Fibroblast of the aortic adventitia (primary cell): ENCODE data around the gene ENO1. TPM values are rescaled to one million over a fixed set of nuclear protein-coding genes. Genes with fewer than 3 reads are reported as not detected.

Experiments used
- DNase-seq: peaks from one replicate; pipeline ENCODE4 v3.0.0-alpha.2; 2010; ENCODE audit warnings: low read depth
- H3K4me3 ChIP-seq: 2 replicates; pipeline ENCODE4 v1.5.1; 2011; ENCODE audit warnings: low read depth, mild to moderate bottlenecking, control low read depth, low read length, moderate library complexity
- small RNA-seq: library from RNA; depleted of rRNA; stranded (forward); fragments of <200 nt; gene quantifications from one replicate; pipeline ENCODE3, GENCODE V24; 2012
- total RNA-seq: library from RNA; depleted of rRNA; stranded (reverse); fragments of >200 nt; gene quantifications from 2 replicates; pipeline ENCODE4 v1.2.3, GENCODE V29; 2012; ENCODE audit warnings: low replicate concordance
- TF ChIP-seq, protein P1 (sequence below): IDR thresholded peaks from 2 replicates; pipeline ENCODE4 v1.5.1; 2011; ENCODE audit warnings: mild to moderate bottlenecking, low read length, control low read depth, inconsistent platforms; ENCODE audit not compliant: insufficient read depth

Gene ENO1
- total RNA-seq, 1 donor, result 1,443 TPM

DNA sequence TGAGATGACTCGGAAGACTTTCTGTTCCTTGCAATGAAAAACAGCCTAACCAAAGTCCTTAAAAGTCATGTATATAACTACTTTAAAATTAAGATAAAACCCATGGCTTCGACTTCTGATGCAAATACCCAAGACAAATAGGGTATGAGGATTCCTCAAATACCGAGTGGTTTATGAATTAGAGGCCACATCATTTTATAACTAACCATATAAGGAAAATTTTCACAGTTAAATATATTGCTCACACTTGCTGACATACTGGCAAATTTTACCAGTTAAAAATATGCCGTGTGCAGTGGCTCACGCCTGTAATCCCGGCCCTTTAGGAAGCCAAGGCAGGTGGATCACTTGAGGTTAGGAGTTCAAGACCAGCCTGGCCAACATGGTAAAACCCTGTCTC lies 66.4 kb downstream of the ENO1 start:
- H3K4me3 ChIP-seq, result no peak overlapping the region
- TF ChIP-seq, protein P1, sequence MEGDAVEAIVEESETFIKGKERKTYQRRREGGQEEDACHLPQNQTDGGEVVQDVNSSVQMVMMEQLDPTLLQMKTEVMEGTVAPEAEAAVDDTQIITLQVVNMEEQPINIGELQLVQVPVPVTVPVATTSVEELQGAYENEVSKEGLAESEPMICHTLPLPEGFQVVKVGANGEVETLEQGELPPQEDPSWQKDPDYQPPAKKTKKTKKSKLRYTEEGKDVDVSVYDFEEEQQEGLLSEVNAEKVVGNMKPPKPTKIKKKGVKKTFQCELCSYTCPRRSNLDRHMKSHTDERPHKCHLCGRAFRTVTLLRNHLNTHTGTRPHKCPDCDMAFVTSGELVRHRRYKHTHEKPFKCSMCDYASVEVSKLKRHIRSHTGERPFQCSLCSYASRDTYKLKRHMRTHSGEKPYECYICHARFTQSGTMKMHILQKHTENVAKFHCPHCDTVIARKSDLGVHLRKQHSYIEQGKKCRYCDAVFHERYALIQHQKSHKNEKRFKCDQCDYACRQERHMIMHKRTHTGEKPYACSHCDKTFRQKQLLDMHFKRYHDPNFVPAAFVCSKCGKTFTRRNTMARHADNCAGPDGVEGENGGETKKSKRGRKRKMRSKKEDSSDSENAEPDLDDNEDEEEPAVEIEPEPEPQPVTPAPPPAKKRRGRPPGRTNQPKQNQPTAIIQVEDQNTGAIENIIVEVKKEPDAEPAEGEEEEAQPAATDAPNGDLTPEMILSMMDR, result no peak
- no peak for DNase-seq

Small RNA genes within 50 kb of the gene (small RNA-seq; reads per million reads assigned to genes)
- gene AL139415.2, result not detected
- gene MIR6728, result not detected
- gene RNU6-304P, result not detected

Other genes starting within 250 kb of the ENO1 start
- 27.0 and 50.3 TPM in 2 replicates for gene RERE, start 61.0 kb downstream of the ENO1 start, total RNA-seq
- not detected in 2 replicates for gene CA6, start 67.2 kb upstream of the ENO1 start, total RNA-seq
- gene SLC2A7, start 147.7 kb upstream of the ENO1 start, total RNA-seq, result not detected in 2 replicates
- gene SLC2A5, start 190.9 kb upstream of the ENO1 start, total RNA-seq, result 0.90 and 1.1 TPM in 2 replicates